ENCODE results near the gene CREB3L2.
"Not testable (repeated sequence)": the region's sequence is repeated elsewhere in the genome, so short reads cannot be mapped to it uniquely, and the experiment has no call there.

The CREB3L2 gene

DNA sequence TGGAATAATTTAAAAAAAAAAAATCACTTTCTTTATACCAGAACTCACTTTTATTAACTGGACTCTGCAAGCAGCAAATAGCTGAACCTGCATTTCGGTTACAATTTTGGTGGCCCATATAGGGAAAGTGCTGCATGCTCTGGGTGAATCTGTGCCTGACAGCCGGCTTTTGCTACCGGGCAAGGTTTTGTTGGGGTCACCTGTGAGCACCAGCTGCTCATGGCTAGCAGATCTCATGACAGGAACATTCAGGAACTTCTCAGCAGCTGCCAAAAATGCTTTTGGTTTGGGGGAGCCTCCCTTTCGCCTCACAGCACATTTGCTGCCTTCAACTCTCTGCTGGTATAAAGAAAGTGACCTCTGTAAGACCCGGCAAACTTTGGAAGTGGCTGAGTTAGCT is 13.2 kb upstream of the CREB3L2 start:
- DNase-seq (ENCODE audit: low spot score): no peak
- Histone ChIP-seq H3K27ac (no peak overlapping the region), H3K4me3 (no peak overlapping the region)
- TF ChIP-seq, protein P1, sequence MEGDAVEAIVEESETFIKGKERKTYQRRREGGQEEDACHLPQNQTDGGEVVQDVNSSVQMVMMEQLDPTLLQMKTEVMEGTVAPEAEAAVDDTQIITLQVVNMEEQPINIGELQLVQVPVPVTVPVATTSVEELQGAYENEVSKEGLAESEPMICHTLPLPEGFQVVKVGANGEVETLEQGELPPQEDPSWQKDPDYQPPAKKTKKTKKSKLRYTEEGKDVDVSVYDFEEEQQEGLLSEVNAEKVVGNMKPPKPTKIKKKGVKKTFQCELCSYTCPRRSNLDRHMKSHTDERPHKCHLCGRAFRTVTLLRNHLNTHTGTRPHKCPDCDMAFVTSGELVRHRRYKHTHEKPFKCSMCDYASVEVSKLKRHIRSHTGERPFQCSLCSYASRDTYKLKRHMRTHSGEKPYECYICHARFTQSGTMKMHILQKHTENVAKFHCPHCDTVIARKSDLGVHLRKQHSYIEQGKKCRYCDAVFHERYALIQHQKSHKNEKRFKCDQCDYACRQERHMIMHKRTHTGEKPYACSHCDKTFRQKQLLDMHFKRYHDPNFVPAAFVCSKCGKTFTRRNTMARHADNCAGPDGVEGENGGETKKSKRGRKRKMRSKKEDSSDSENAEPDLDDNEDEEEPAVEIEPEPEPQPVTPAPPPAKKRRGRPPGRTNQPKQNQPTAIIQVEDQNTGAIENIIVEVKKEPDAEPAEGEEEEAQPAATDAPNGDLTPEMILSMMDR (IDR thresholded peaks at IDR 0.05): no peak

DNA sequence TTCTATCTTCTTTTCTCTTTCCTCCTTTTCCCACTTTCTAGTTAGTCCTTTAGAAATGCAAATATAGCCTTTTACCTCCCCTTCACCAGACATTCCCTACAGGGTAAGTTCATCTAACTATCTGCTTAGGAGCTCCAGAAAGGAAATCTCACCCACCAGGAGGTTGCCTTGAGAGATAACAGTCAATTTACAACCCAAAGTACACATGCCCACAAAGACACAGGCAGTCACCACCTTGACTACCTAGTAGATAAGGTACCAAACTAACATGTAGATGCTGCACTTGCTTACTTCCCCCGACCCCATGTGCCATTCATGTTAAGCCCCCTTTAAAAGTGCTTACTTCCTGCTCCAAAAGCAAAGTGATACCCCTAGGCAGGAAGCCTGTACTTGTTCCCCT is 12.8 kb upstream of the CREB3L2 start:
- DNase-seq (ENCODE audit: low spot score): no peak
- TF ChIP-seq, protein P1 (IDR thresholded peaks at IDR 0.05): no peak
- Histone ChIP-seq H3K27ac (no peak overlapping the region), H3K4me3 (no peak overlapping the region)

DNA sequence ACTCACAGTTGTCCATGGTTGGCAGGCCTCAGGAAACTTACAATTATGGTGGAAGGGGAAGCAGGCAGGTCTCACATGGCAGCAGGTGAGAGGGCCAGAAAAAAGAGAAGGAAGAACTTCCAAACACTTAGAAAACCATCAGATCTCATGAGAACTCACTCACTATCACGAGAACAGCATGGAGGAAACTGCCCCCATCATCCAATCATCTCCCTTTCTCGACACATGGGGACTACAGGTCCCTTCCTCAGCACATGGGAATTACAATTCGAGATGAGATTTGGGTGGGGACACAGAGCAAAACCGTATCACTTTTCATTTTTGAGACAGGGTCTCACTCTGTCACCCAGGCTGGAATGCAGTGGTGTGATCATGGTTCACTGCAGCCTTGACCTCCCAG is 12.3 kb upstream of the CREB3L2 start:
- not testable (repeated sequence) for H3K4me3 ChIP-seq; DNase-seq (ENCODE audit: low spot score); H3K27ac ChIP-seq

DNA sequence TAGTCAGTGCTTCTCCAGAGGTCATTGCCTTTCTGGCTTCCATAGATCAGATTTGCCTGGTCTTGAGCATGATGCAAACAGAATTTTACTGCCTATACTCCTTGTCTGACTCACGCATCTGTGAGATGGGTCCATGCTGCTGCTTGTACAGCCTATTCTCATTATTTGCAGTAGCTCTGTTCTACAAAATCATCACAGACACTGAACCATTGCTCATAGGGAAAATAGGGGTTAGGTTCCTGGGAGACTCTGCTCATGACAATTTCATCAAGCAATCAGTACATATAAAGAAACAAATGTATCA is 7.4 kb upstream of the CREB3L2 start:
- H3K4me3 ChIP-seq: no peak overlapping the region
- no peak overlapping the region for H3K27ac ChIP-seq
- DNase-seq (ENCODE audit: low spot score): no peak
- TF ChIP-seq, protein P1 (IDR thresholded peaks at IDR 0.05): no peak

DNA sequence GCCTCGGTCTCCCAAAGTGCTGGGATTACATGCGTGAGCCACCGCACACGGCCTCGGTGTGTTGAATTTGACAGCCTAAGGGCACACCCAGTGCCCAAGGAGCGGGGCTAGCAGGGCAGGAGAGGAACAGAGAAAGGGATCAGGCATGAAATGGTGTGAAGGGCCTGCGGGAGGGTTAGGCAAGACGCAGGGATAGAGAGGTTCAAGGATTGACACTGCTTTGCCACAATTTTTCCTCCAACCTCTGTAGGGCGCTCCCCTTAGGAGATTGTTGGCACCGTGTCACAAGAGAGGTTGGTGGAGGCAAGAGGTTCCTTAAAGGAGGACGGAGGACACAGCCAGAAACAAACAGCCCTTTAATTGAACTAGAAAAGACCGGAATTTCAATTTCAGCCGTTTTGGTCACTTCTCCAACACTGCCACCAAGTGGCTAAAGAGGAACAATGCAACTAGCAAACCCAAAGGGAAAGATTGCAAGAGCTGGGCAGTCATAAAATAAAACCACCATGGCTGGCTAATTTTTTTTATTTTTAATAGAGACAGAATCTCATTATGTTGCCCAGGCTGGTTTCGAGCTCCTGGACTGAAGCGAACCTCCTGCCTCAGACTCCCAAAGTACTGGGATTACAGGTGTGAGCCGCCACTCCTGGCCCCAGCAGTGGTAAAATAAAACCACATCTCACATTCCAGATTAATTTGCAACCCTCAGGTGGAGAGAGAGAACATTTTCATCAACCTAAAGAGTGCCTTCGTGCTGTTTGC is 6.9 kb upstream of the CREB3L2 start:
- Histone ChIP-seq H3K4me3 (peak overlapping the region; percentile 19), H3K27ac (no peak overlapping the region)
- no peak for DNase-seq (ENCODE audit: low spot score)
- TF ChIP-seq, protein P1 (IDR thresholded peaks at IDR 0.05): peak; percentile 89

DNA sequence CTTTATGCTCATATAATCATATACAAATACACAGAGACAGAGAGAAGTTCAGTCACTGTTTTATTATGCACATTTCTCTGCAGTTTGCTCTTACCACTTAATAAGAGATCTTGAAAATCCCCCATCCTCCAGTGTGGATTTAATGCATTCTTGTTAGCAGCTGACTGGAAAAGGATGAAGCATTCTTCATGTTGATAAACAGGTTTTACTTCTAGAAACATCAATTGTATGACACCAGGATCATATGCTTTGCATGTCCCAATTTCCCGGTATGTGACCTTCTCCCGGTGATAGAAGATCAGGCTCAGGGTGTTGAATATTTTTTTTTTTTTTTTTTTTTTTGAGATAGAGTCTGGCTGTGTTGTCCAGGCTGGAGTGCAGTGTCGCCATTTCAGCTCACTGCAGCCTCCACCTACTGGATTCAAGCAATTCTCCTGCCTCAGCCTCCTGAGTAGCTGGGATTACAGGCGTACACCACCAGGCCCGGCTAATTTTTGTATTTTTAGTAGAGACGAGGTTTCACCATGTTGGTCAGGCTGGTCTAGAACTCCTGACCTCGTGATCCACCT is 6.2 kb upstream of the CREB3L2 start:
- TF ChIP-seq, protein P1 (IDR thresholded peaks at IDR 0.05): no peak
- Histone ChIP-seq H3K4me3 (no peak overlapping the region), H3K27ac (no peak overlapping the region)
- no peak for DNase-seq (ENCODE audit: low spot score)

DNA sequence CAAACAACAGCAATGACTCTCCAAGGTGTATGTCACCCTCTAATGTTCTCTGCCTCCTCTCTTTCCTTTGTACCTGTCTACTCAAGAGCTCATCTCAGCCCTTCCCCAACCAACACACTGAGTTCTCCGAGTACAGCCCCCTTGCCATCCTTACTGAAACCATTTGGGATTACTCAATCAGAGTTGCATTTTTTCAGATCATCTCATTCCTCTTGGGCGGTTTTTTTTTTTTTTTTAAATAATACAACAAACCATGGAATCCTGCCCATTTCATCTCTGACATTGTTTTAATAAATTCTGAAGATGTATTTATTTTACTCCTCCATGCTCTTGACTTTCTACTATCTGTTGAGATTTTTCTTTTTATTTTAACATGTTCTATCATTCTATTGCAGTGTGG is 4.2 kb upstream of the CREB3L2 start:
- H3K27ac ChIP-seq: no peak overlapping the region
- H3K4me3 ChIP-seq: no peak overlapping the region
- DNase-seq (ENCODE audit: low spot score): no peak
- TF ChIP-seq, protein P1 (IDR thresholded peaks at IDR 0.05): no peak
